Spleen (tissue), 11 donors: ENCODE results near the gene TXNL1. TPM values are rescaled to one million over a fixed set of nuclear protein-coding genes. Genes with fewer than 3 reads are reported as not detected.
"Not testable (repeated sequence)": the region's sequence is repeated elsewhere in the genome, so short reads cannot be mapped to it uniquely, and the experiment has no call there.

Experiments used
- DNase-seq: peaks from one replicate; pipeline ENCODE4 v3.0.0-alpha.2; 2020
- H3K27ac ChIP-seq, 8 donors: fragments of 200-600 bp; sonication (generic) in 7 of 8; 1 replicate in 4 of 8; 2 replicates in 4 of 8; pipeline versions ENCODE4 v1.5.0 to v1.8.0; 2016 to 2021; ENCODE audit warnings: inconsistent platforms in 4 of 8, mild to moderate bottlenecking in 4 of 8, moderate library complexity in 1 of 8
- H3K27me3 ChIP-seq, 7 donors: fragments of 200-600 bp; sonication (generic) in 6 of 7; replicated peaks in 1 of 7; 1 replicate in 4 of 7; 2 replicates in 3 of 7; pipeline versions ENCODE4 v1.5.0 to v1.8.0; 2016 to 2021; ENCODE audit warnings: inconsistent platforms in 3 of 7, mild to moderate bottlenecking in 1 of 7
- H3K36me3 ChIP-seq, 6 donors: fragments of 200-600 bp; sonication (generic) in 5 of 6; 1 replicate in 4 of 6; 2 replicates in 2 of 6; pipeline versions ENCODE4 v1.5.0 to v1.8.0; 2016 to 2021; ENCODE audit warnings: inconsistent platforms in 2 of 6
- H3K4me1 ChIP-seq, 6 donors: fragments of 200-600 bp; sonication (generic) in 5 of 6; 1 replicate in 3 of 6; 2 replicates in 3 of 6; pipeline versions ENCODE4 v1.5.0 to v1.8.0; 2016 to 2021; ENCODE audit warnings: inconsistent platforms in 3 of 6
- H3K4me3 ChIP-seq, 8 donors: fragments of 200-600 bp; sonication (generic) in 7 of 8; 1 replicate in 4 of 8; 2 replicates in 4 of 8; pipeline versions ENCODE4 v1.5.0 to v1.8.0; 2016 to 2021; ENCODE audit warnings: inconsistent platforms in 4 of 8, mild to moderate bottlenecking in 4 of 8, moderate library complexity in 2 of 8
- H3K9me3 ChIP-seq, 8 donors: fragments of 200-600 bp; sonication (generic) in 7 of 8; 1 replicate in 4 of 8; 2 replicates in 4 of 8; pipeline versions ENCODE4 v1.5.0 to v1.8.0; 2016 to 2021; ENCODE audit warnings: inconsistent platforms in 4 of 8
- CTCF ChIP-seq, 11 experiments: fragments of 200-600 bp in 7 of 11; fragments of 450-650 bp in 4 of 11; sonication (generic) in 4 of 11; IDR thresholded peaks in 8 of 11; conservative IDR thresholded peaks in 3 of 11; 1 replicate in 7 of 11; 2 replicates in 4 of 11; pipeline versions ENCODE4 v1.4.0 to v1.8.0; 2016 to 2021; ENCODE audit warnings: antibody characterized with exemption in 11 of 11, inconsistent platforms in 4 of 11, mild to moderate bottlenecking in 1 of 11
- POLR2A ChIP-seq, 3 donors: fragments of 450-650 bp; IDR thresholded peaks; one replicate each; pipeline ENCODE4 v1.5.1; 2017; ENCODE audit warnings: antibody characterized with exemption in 3 of 3, mild to moderate bottlenecking in 1 of 3
- POLR2AphosphoS5 ChIP-seq, 3 donors: sonication (generic); formaldehyde crosslinking; IDR thresholded peaks; one replicate each; pipeline ENCODE4 v1.5.1; 2017; ENCODE audit warnings: antibody characterized with exemption in 3 of 3
- WGBS, 5 donors: extraction: QIAGEN DNeasy Blood & Tissue Kit in 3 of 5; methylation state at CpG; one replicate each; pipeline versions ENCODE4 v1.1.5 to v1.1.7; 2013 to 2018; 5-methylcytosine and 5-hydroxymethylcytosine counted together
- intact Hi-C: fragments of 100-400 bp; cut with DNase I; formaldehyde crosslinking; loops from one replicate; pipeline ENCODE4 v1.15.0; 2023; ENCODE audit warnings: low total_unique reads
- polyA plus RNA-seq, 3 donors: library from polyadenylated mRNA; stranded (reverse); fragments of 200-250 nt; gene quantifications; one replicate each; pipeline ENCODE4 v1.2.1, GENCODE V29; 2013
- total RNA-seq, 7 donors: library from RNA; depleted of rRNA in 3 of 7; stranded (reverse); fragments of >200 nt in 3 of 7; fragmentation: NEBNext Ultra II Directional in 4 of 7; extraction: Animal tissue kit (Norgen Biotek cat#: 25700) in 4 of 7; gene quantifications; one replicate each; pipeline versions ENCODE4 v1.1.0 to v1.2.1, GENCODE V29; 2016 to 2021
- donor health status: healthy with polysubstance abuse.
- donor health status: DM: no; HTN: no; CAD: no; lungs with moderate emphysema.
- donor health status: DM: no; HTN: no; CAD: no.
- donor health status: Bipolar disorder and iron deficiency.
- donor health status: healthy.
- donor health status: DM: no; HTN: no; CAD: no.
- donor health status: DM: yes; HTN: yes; CAD: no.

TXNL1 gene
- total and polyA plus RNA-seq, 10 donors: 35.5 to 61.0 (median 47.2) TPM

DNA sequence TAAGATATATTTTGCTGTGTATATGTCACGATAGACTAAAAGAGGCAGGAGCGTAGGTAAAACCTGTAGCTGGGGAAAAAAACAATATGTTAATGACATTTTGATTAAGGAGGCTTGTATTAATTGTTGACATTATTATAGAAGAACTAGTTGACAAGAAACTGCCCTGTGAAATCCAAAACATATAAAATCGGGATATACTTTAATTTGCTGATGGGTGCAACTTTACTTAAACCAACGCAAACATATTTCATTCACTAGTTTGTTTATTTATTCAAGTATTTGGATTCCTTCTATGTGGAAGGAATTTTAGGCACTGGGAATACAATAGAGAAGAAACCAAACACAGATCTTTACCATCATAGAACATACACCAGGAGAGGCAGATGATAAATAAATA is 20.7 kb upstream of the TXNL1 start:
- Histone ChIP-seq H3K36me3 (peaks cover 0 to 15% (median 0%) of the 10 kb centered on the region in 6 donors), H3K27ac (no peak overlapping the region), H3K27me3 (no peaks in the 10 kb centered on the region), H3K9me3 (peaks cover 0 to 3% (median 0%) of the 10 kb centered on the region in 8 donors), H3K4me1 (peaks cover 0 to 36% (median 6%) of the 10 kb centered on the region in 6 donors), H3K4me3 (no peak overlapping the region)
- intact Hi-C loops: no loop called here
- TF ChIP-seq POLR2AphosphoS5 (IDR thresholded peaks at IDR 0.05): no peak
- no peak for TF ChIP-seq CTCF (IDR thresholded peaks at IDR 0.05 in 8 of 11, conservative IDR thresholded peaks at IDR 0.05 in 3 of 11)
- TF ChIP-seq POLR2A (IDR thresholded peaks at IDR 0.05): no peak
- WGBS, 5 donors: 95 to 98% (median 96%) methylated on average over 4 of the region's 4 CpGs
- no peak for DNase-seq

- no peak for DNase-seq
- 82 to 95% (median 90%) methylated on average over 2 of the region's 2 CpGs for WGBS, 5 donors
- H3K9me3 ChIP-seq: peaks cover 0 to 3% (median 0%) of the 10 kb centered on the region in 8 donors
- intact Hi-C loops: no loop called here
- no peak overlapping the region for H3K27ac ChIP-seq
- TF ChIP-seq CTCF (IDR thresholded peaks at IDR 0.05 in 8 of 11, conservative IDR thresholded peaks at IDR 0.05 in 3 of 11): no peak
- TF ChIP-seq POLR2A (IDR thresholded peaks at IDR 0.05): no peak
- no peak for TF ChIP-seq POLR2AphosphoS5 (IDR thresholded peaks at IDR 0.05)
- no peak overlapping the region for H3K4me3 ChIP-seq
- H3K36me3 ChIP-seq: peaks cover 0 to 15% (median 0%) of the 10 kb centered on the region in 6 donors
- peaks cover 3 to 45% (median 12%) of the 10 kb centered on the region in 6 donors for H3K4me1 ChIP-seq
- H3K27me3 ChIP-seq: no peaks in the 10 kb centered on the region
These were observed 19.9 kb upstream of the TXNL1 start for GRCh38 chr18:56658261-56658660.

- H3K9me3 ChIP-seq, intact Hi-C loops, DNase-seq, H3K27me3 ChIP-seq, H3K27ac ChIP-seq, H3K4me3 ChIP-seq: not testable (repeated sequence)
- Histone ChIP-seq H3K4me1 (peaks cover 13 to 58% (median 37%) of the 10 kb centered on the region in 6 donors), H3K36me3 (peaks cover 0 to 15% (median 0%) of the 10 kb centered on the region in 6 donors)
- 95 to 98% (median 96%) methylated on average over 7 of the region's 7 CpGs for WGBS, 5 donors
These were observed 15.9 kb upstream of the TXNL1 start for GRCh38 chr18:56654280-56654679.

DNA sequence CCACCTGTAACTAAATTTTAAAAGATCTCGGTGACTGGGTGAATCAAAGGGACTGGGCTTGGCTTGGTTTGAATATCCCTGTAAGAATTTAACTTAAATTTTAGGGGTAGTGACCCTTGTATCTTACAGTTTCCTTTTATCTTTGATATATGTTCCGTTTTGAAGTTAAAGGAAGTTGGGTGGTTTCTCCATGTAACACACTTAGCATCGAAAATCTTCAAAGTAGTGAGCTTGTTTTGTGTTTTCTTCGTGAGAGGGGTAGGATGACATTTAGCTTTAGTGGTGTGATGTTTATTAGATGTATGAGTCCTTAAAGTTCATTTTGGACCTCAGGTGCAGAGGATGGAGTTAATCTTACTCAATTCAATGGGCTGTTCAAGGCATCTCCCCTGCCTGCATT is 14.4 kb upstream of the TXNL1 start:
- no peaks in the 10 kb centered on the region for H3K27me3 ChIP-seq
- H3K4me3 ChIP-seq: peak overlapping the region in 2 of 8 donors; percentile 3 to 93
- WGBS, 5 donors: 32 to 49% (median 32%) methylated on average over 4 of the region's 4 CpGs
- H3K9me3 ChIP-seq: peaks cover 0 to 3% (median 0%) of the 10 kb centered on the region in 8 donors
- peaks cover 13 to 58% (median 37%) of the 10 kb centered on the region in 6 donors for H3K4me1 ChIP-seq
- H3K27ac ChIP-seq: peak overlapping the region in 4 of 8 donors; percentile 12 to 93 (median 72)
- no peak for DNase-seq
- intact Hi-C loops: no loop called here
- H3K36me3 ChIP-seq: peaks cover 0 to 8% (median 0%) of the 10 kb centered on the region in 6 donors
- no peak for TF ChIP-seq CTCF (IDR thresholded peaks at IDR 0.05 in 8 of 11, conservative IDR thresholded peaks at IDR 0.05 in 3 of 11)
- no peak for TF ChIP-seq POLR2AphosphoS5 (IDR thresholded peaks at IDR 0.05)
- no peak for TF ChIP-seq POLR2A (IDR thresholded peaks at IDR 0.05)

DNA sequence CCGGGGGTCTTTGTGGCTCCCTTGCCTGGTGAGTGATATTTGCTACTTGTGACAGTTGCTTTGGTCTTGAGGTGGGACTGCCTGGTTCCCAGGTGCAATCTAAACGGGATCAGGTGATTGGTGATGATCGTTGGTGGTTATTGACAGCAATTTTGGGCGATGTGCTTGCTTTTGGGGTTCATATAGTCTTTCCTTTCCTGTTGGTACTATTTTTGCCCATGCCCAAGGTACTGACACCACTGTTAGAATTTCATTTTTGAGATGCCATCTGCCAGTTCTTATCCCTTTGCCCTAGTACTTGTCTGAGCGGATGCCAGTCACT is 13.3 kb upstream of the TXNL1 start:
- Histone ChIP-seq H3K36me3 (no peaks in the 10 kb centered on the region), H3K4me3 (peak overlapping the region; percentile 69 to 97 (median 85)), H3K27ac (peak overlapping the region; percentile 82 to 96 (median 90)), H3K9me3 (peaks cover 0 to 3% (median 0%) of the 10 kb centered on the region in 8 donors), H3K4me1 (peaks cover 13 to 66% (median 37%) of the 10 kb centered on the region in 6 donors), H3K27me3 (no peaks in the 10 kb centered on the region)
- intact Hi-C loops: no loop called here
- no peak for DNase-seq
- TF ChIP-seq POLR2A (IDR thresholded peaks at IDR 0.05) (no peak), POLR2AphosphoS5 (IDR thresholded peaks at IDR 0.05) (no peak), CTCF (IDR thresholded peaks at IDR 0.05 in 8 of 11, conservative IDR thresholded peaks at IDR 0.05 in 3 of 11) (no peak)
- WGBS, 5 donors: 9 to 17% (median 10%) methylated on average over 4 to 5 of the region's 5 CpGs
